Measurements from ENCODE around the gene CCNE1. TPM values are rescaled to one million over a fixed set of nuclear protein-coding genes. Genes with fewer than 3 reads are reported as not detected.
"Not testable (repeated sequence)": the region's sequence is repeated elsewhere in the genome, so short reads cannot be mapped to it uniquely, and the experiment has no call there.

The CCNE1 gene
- total and polyA plus RNA-seq, 2 of the 13 experiments (the other 11 are each of a cell fraction or from before 2014, with no cell fraction given): 16.0 to 50.6 TPM

- WGBS (ENCODE audit: low lambda C conversion rate): 33% methylated on average over 3 of the region's 3 CpGs
- intact Hi-C loops (cut with micrococcal nuclease; ENCODE audit: unreplicated experiment) (no loop called here), in situ Hi-C loops (cut with HindIII; ENCODE audit: extremely low pct_ligation_motif_present, low pct_unique_long_range_greater_than_20kb) (no loop called here)
- ChIA-PET POLR2A (no interaction called here), CTCF (ENCODE audit: low intra/inter-chr PET ratio, low total read pairs) (no interaction called here)
- H3K4me1 ChIP-seq (ENCODE audit: insufficient read depth, low read length): no peaks in the 10 kb centered on the region
- no peaks in the 10 kb centered on the region for H3K9me3 ChIP-seq (ENCODE audit: low read length)
- 0 out of 2 replicates have a peak, but pooled peaks have one; percentile 20 for TF ChIP-seq CEBPB (IDR thresholded peaks at IDR 0.05; ENCODE audit: borderline replicate concordance, low read depth, low read length)
- TF ChIP-seq, protein P1, sequence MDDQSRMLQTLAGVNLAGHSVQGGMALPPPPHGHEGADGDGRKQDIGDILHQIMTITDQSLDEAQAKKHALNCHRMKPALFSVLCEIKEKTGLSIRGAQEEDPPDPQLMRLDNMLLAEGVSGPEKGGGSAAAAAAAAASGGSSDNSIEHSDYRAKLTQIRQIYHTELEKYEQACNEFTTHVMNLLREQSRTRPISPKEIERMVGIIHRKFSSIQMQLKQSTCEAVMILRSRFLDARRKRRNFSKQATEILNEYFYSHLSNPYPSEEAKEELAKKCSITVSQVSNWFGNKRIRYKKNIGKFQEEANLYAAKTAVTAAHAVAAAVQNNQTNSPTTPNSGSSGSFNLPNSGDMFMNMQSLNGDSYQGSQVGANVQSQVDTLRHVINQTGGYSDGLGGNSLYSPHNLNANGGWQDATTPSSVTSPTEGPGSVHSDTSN (CRISPR knock-in tag; IDR thresholded peaks at IDR 0.05; ENCODE audit: borderline replicate concordance): no peak
- no peaks in the 10 kb centered on the region for H3K36me3 ChIP-seq (replicated peaks in 1 of 2; ENCODE audit: control insufficient read depth in 1 of 2, insufficient read depth in 2 of 2, low read length in 2 of 2)
- no peak overlapping the region for H3K4me2 ChIP-seq (ENCODE audit: low read depth, low read length)
- no peak overlapping the region for H3K4me3 ChIP-seq (replicated peaks in 1 of 3; ENCODE audit: insufficient read depth in 1 of 3, low read depth in 2 of 3, low read length in 3 of 3)
- no peak overlapping the region for H3K9ac ChIP-seq (ENCODE audit: insufficient read depth, low read depth, low read length)
- DNase-seq (ENCODE audit: low spot score): no peak
- no peak overlapping the region for H2AFZ ChIP-seq (ENCODE audit: low read length)
- no peaks in the 10 kb centered on the region for H4K20me1 ChIP-seq (ENCODE audit: insufficient read depth, low read length)
- BruUV-seq (replicated peaks): no TSS peak
- no peak overlapping the region for H3K27ac ChIP-seq (ENCODE audit: extremely low read length, insufficient read depth, low read length)
- no peak for FAIRE-seq
- H3K79me2 ChIP-seq (ENCODE audit: insufficient read depth, low read length): no peaks in the 10 kb centered on the region
- no peak for ATAC-seq
- no peaks in the 10 kb centered on the region for H3K27me3 ChIP-seq (ENCODE audit: control insufficient read depth in 1 of 2, insufficient read depth in 2 of 2, low read length in 2 of 2)
These were observed 22.8 kb upstream of the CCNE1 start for GRCh38 chr19:29789007-29789406.

GRCh38 chr19:29793116-29793727 is 18.6 kb upstream of the CCNE1 start:
- H2AFZ ChIP-seq (ENCODE audit: low read length): no peak overlapping the region
- no peaks in the 10 kb centered on the region for H3K4me1 ChIP-seq (ENCODE audit: insufficient read depth, low read length)
- CTCF ChIA-PET (ENCODE audit: low intra/inter-chr PET ratio, low total read pairs): no interaction called here
- 51% methylated on average over 11 of the region's 11 CpGs for WGBS (ENCODE audit: low lambda C conversion rate)
- in situ Hi-C loops (cut with HindIII; ENCODE audit: extremely low pct_ligation_motif_present, low pct_unique_long_range_greater_than_20kb) (no loop called here), intact Hi-C loops (cut with micrococcal nuclease; ENCODE audit: unreplicated experiment) (no loop called here)
- no TSS peak for BruUV-seq (replicated peaks)
- no peak for FAIRE-seq
- H3K27ac ChIP-seq (ENCODE audit: extremely low read length, insufficient read depth, low read length): no peak overlapping the region
- no peaks in the 10 kb centered on the region for H3K36me3 ChIP-seq (replicated peaks in 1 of 2; ENCODE audit: control insufficient read depth in 1 of 2, insufficient read depth in 2 of 2, low read length in 2 of 2)
- ATAC-seq: no peak
- no peaks in the 10 kb centered on the region for H3K9me3 ChIP-seq (ENCODE audit: low read length)
- H3K4me3 ChIP-seq (replicated peaks in 1 of 3; ENCODE audit: insufficient read depth in 1 of 3, low read depth in 2 of 3, low read length in 3 of 3): no peak overlapping the region
- no peaks in the 10 kb centered on the region for H4K20me1 ChIP-seq (ENCODE audit: insufficient read depth, low read length)
- POLR2A ChIA-PET: no interaction called here
- peaks cover 0 to 1% of the 10 kb centered on the region in 2 experiments; a peak in 1 of 5 replicates for H3K27me3 ChIP-seq (ENCODE audit: control insufficient read depth in 1 of 2, insufficient read depth in 2 of 2, low read length in 2 of 2)
- peak; percentile 52 for TF ChIP-seq CREB1 (IDR thresholded peaks at IDR 0.05)
- no peak for TF ChIP-seq CREB1 (CRISPR knock-in tag; IDR thresholded peaks at IDR 0.05)
- TF ChIP-seq ZNF577 (CRISPR knock-in tag; IDR thresholded peaks at IDR 0.05; ENCODE audit: borderline replicate concordance, low read depth): no peak
- no peak for TF ChIP-seq ZFP62 (CRISPR knock-in tag; IDR thresholded peaks at IDR 0.05)
- H3K9ac ChIP-seq (ENCODE audit: insufficient read depth, low read depth, low read length): no peak overlapping the region
- no peaks in the 10 kb centered on the region for H3K79me2 ChIP-seq (ENCODE audit: insufficient read depth, low read length)
- no peak overlapping the region for H3K4me2 ChIP-seq (ENCODE audit: low read depth, low read length)
- DNase-seq (ENCODE audit: low spot score): no peak

DNA sequence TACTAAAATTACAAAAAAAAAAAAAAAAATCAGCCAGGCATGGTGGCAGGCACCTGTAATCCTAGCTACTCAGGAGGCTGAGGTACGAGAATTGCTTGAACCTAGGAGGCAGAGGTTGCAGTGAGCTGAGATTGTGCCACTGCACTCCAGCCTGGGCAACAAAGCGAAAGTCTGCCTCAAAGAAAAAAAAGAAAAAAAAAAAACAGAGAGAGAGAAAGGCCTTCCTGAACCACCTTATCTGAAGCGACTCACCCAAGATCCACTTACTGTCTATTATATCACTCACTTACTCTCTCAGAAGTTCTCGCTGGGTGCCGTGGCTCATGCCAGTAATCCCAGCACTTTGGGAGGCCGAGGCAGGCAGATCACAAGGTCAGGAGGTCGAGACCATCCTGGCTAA is 17.3 kb upstream of the CCNE1 start:
- FAIRE-seq; BruUV-seq (replicated peaks); H3K27me3 ChIP-seq (ENCODE audit: control insufficient read depth in 1 of 2, insufficient read depth in 2 of 2, low read length in 2 of 2); ATAC-seq; H3K4me3 ChIP-seq (replicated peaks in 1 of 3; ENCODE audit: insufficient read depth in 1 of 3, low read depth in 2 of 3, low read length in 3 of 3); intact Hi-C loops (cut with micrococcal nuclease; ENCODE audit: unreplicated experiment); DNase-seq (ENCODE audit: low spot score); H3K9ac ChIP-seq (ENCODE audit: insufficient read depth, low read depth, low read length); H2AFZ ChIP-seq (ENCODE audit: low read length); in situ Hi-C loops (cut with HindIII; ENCODE audit: extremely low pct_ligation_motif_present, low pct_unique_long_range_greater_than_20kb); H3K79me2 ChIP-seq (ENCODE audit: insufficient read depth, low read length); H3K4me1 ChIP-seq (ENCODE audit: insufficient read depth, low read length); H3K9me3 ChIP-seq (ENCODE audit: low read length); H4K20me1 ChIP-seq (ENCODE audit: insufficient read depth, low read length); POLR2A ChIA-PET; CTCF ChIA-PET (ENCODE audit: low intra/inter-chr PET ratio, low total read pairs); H3K36me3 ChIP-seq (replicated peaks in 1 of 2; ENCODE audit: control insufficient read depth in 1 of 2, insufficient read depth in 2 of 2, low read length in 2 of 2); H3K4me2 ChIP-seq (ENCODE audit: low read depth, low read length); H3K27ac ChIP-seq (ENCODE audit: extremely low read length, insufficient read depth, low read length): not testable (repeated sequence)
- WGBS (ENCODE audit: low lambda C conversion rate): 23% methylated on average over 5 of the region's 7 CpGs
